A549 treated with AZD2906 at 1 μM for 4 hours (cell line): ENCODE measurements around the gene SLC17A6. TPM values are rescaled to one million over a fixed set of nuclear protein-coding genes. Genes with fewer than 3 reads are reported as not detected.

Experiments used
- total RNA-seq: library from RNA; stranded (reverse); fragments of 200-300 nt; extraction: Qiagen RNA extraction; gene quantifications from 5 replicates; pipeline ENCODE4 v1.2.3, GENCODE V29; 2022

Gene SLC17A6
- not detected in 5 replicates for total RNA-seq

DNA sequence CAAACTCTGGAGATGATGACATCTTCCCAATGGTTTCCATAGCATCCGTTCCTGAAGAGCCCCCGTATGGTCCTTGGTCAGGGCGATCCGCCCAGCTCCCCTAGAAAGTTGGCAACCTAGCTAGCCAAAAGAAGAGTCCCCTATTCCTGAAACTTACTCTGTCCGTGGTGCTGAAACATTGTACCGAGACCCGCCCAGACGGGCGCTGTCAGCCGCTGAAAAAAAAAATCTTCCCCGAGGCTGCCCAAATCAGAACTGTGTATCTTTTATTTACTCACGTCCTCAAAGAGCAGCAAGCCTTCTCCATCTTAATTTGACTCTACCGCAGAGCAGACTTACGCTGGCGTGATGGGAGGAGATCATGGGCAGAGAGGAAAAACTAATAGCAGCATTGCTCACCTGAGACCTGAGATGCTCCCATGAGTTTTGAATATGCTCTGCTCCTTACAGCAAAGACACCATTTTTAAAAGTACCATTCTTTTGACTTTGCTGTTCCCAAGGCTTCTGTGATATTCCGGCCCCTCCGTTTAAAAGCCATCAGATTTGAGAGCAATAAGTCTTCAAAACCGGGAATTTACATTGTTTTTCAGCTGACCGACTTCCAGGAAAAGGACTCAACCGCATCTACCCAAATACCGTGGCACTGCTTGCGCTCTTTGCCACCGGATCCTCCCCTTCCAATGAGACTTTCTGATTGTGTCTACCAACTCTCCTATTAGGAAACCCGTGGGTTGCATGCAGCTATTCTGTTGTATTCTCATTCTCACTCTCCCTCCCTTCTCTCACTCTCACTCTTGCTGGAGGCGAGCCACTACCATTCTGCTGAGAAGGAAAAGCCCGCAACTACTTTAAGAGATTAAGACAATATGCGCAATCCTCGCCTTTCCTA is at the start of gene SLC17A6:
TSS of gene SLC17A6 (plus strand) at position 786 of the 890 bp plus-strand sequence. CDS start 153 bp downstream, outside the sequence.

Other genes with a start within 250 kb of the SLC17A6 start
- 1.2 to 1.7 TPM (median 1.5 TPM) in 5 replicates for gene ANO5, start 145.3 kb upstream of the SLC17A6 start, total RNA-seq